Smooth muscle cell of the brain vasculature (primary cell): ENCODE results near the gene FAM210A.
"Not testable (repeated sequence)": the region's sequence is repeated elsewhere in the genome, so short reads cannot be mapped to it uniquely, and the experiment has no call there.

Experiments
- DNase-seq: peaks from one replicate; pipeline ENCODE4 v3.0.0-alpha.2; 2012; ENCODE audit warnings: low read depth, low spot score

The FAM210A gene

DNA sequence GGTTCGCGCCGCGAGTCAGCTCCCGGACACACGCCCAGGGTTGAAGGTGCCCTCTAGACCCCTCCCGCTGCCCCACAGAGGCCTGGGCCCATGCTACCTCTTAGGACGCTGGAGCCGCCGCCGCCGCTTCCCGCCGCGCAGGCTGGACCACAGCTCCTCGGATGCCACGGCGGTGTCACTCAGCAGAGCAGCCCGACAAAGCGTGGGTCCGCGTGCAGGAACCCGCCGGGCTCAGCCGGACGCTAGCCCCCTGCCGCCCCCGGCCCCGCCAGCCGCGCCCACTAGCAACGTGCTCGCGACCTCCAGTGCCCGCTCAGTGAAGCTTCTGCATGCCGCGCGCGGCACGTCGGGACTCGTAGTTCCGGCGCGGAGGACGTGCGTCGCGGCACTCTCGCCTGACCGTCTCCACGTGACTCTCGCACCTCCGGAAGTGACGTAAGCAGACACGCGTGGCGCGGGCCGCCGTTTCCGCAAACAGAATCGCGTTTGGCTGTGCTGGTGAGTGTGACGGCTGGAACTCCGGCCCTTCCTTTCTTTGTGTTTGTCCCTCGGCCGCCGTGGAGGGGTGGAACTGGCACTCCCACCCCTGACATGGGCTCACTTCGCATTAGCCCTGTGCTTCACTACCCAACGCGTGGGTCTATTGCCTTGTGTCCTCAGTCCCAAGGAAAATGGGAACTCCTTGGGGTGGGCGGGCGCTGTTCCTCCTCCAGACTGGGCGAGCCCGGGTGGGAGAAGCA is at the start of gene FAM210A, which contains the start of gene RNMT:
Gene FAM210A, minus strand, starts transcription at position 327 of the 740 bp plus-strand sequence. CDS start 44,481 bp downstream, outside the sequence.
Gene RNMT, plus strand, starts transcription at position 442 of the 740 bp plus-strand sequence. CDS start 4,845 bp downstream, outside the sequence.
- peak; percentile 86 for DNase-seq

DNA sequence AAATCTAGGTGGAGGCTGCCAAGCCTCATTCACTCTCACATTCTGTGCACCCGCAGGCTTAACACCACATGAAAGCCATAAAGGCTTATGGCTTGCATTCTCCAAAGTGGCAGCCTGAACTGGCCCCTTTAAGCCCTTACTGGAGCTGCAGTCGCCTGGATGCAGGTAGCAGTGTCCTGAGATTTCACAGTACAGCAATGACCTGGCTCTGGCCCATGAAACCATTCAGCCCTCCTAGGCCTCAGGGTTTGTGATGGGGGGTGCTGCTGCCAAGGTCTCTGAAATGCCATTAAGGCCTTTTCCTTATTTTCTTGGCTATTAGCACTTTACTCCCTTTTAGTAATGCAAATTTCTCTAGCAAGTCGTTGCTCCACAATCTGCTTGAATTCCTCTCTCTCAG is 48.7 kb upstream of the FAM210A start:
- no peak for DNase-seq

DNA sequence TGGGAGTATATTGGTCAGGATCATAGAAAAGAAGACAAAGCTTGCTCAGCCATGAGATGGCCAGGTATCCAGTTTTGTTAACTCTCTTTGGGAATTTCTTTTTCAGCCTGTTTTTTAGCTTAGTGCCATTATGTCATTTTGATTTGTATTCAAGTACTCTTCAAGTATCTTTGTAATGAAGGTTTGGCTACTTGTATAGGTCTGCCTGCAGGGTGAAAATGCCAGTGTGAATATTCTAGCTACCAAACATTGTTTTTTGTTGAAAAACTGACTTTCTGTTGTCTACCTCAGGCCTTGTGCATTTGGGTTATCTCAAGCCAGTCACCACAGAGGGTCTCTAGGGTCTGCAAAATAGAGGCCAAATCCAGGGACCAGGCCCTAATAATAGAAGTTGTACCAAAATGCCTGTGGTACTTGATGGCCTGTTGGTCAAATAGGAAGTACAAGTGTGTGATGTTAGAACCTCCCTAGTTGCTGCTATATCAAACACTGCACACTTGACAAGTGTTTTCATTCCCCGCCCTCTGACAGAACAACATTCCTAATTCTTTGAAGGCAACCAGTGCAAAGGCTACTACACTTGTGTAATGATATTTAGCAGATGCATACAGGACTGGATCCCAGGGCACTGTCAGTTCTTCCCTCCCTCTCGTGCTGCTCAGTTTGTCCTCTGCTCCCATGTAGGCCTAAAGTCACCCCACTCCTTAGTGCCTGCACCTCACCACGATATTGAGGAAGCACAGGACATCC is 36.5 kb upstream of the FAM210A start:
- DNase-seq = no peak

- DNase-seq = no peak
These were observed 33.7 kb upstream of the FAM210A start for GRCh38 chr18:13760047-13760446.

- no peak for DNase-seq
These were observed 32.3 kb upstream of the FAM210A start for GRCh38 chr18:13758622-13759021.

- DNase-seq = no peak
These were observed 30.3 kb upstream of the FAM210A start for GRCh38 chr18:13756671-13757070.

DNA sequence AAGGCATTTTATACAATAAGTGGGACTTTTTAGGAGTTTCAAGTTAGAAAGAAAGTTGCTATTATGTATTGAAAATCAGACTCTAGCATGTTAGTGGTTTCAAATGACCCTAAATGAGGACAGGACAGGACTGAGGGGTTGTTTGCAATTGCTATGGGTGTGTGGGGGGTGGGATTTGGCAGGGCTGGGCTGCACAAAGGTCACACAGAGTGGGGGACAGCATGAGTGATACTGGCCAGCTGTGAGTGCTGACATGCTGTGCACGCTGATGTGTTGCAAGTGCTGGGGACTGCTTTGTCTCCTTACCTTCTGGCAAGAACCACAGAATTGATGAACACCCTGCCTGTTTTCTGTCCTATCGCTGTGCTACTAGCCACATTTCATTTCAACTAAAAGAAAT is 29.9 kb upstream of the FAM210A start:
- DNase-seq = no peak

DNA sequence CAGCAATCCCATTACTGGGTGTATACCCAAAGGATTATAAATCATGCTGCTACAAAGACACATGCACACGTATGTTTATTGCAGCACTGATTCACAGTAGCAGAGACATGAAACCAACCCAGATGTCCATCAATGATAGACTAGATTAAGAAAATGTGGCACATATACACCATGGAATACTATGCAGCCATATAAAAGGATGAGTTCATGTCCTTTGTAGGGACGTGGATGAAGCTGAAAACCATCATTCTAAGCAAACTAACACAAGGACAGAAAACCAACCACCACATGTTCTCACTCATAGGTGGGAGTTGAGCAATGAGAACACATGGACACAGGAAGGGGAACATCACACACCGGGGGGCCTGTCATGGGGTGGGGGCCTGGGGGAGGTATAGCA is 25.2 kb upstream of the FAM210A start:
- not testable (repeated sequence) for DNase-seq

GRCh38 chr18:13746633-13747032 is 20.3 kb upstream of the FAM210A start:
- no peak for DNase-seq

GRCh38 chr18:13745696-13746095 is 19.3 kb upstream of the FAM210A start:
- no peak for DNase-seq

GRCh38 chr18:13735681-13736080 is 9.3 kb upstream of the FAM210A start:
- DNase-seq = no peak

DNA sequence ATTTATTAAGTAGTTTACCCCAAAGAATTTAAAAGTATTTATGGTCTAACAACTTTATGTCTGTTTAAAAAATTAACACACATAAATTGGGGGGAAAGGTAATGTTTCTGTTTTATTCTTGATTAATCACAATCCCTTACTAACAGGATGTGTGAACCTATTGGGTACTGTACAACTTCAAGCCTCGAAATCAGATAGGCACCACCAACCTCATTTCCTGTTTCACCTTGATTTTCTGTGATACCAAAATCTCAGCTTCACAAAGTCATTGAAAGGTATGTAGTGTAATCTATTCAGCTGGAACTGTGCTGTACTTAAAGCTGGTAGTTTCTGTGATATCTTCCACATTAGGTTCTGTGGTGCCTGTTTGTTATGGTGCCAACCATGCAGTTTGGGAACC is 4.1 kb upstream of the FAM210A start:
- no peak for DNase-seq

GRCh38 chr18:13726972-13727331 is 594 bp upstream of the FAM210A start:
- no peak for DNase-seq

DNA sequence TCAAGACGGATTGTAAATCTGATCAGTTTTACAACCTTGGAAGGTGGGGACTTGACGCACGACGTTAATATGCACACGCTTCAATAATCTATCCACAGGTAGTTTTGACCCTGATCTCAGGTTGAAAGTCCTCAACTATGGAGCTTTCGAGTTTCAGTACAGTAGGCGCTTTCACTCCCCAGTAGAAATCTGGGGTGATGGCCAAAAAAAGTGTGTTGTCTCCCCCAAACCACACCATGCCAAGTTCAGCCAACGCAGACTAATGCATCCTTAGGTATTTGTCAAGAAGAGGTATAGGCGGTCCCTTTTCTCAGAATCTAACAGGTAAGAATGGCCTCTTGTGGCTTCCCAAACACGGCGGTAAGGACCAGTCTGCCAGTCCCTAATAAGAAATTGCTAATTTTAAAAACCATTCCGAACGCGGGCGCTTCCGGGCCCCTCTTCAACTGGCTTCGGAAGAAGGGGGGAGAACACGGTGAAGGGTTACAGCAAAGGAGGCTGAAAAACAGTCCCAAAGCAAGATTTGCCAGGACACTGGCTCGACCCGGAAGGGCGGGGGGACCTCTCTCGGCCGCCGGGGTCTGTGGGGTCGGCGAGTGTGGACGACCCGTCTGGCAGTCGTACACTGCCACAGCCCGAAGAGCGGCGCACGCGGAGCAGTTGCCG is 659 bp downstream of the FAM210A start:
- no peak for DNase-seq

DNA sequence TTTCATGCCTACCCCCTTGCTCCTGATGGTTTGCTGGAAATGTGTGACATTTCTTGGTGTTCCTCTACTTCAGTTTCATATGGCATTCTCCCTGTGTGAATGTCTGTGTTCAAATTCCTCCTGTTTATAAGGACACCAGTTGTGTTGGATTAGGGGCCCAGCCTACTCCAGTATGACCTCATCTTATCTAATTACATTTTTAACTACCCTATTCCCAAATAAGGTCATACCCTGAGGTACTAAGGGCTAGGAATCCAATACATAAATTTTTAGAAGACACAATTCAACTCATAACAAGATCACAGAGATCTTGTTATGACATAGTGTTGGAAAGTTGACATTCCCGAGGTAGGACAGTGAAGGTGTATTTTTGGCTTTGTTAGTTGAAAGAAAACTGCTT is 5.5 kb downstream of the FAM210A start:
- DNase-seq = no peak

DNA sequence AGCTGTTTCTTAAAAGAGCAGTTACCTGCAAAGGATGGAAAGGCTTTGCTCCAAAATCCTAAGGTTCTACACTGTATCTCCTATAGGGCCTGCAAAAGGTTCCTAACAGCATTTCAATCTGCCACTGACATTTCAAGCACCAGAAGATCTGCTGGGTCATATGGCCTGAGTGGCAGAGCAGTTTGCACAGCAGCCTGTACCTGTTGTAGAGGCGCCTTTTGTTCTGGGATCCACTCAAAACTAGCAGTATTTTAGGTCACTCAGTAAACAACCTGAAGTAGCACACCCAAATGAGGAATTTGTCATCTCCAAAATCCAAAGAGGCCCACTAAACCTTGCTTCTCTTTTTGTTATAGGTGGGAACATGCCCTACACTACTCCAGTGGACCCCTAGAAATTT is 6.2 kb downstream of the FAM210A start:
- no peak for DNase-seq

DNA sequence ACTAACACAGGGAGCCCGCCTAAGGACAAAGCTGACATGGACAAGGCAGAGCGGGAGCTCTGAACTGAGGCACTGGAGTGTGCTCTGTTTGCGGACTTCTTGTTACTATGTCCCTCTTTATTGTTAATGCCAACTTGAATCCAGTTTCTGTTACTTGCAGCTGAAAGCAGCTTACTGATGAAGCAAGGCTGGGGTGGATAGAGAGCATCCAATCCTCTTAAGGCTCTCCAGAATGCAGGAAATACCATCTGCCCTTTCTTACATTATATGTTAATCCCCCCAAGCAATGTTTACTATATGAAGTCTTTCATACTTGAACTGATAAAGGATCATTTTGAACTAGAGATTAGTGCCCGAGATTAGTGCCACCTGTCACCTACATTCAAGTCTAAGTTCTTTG is 9.4 kb downstream of the FAM210A start:
- no peak for DNase-seq

DNA sequence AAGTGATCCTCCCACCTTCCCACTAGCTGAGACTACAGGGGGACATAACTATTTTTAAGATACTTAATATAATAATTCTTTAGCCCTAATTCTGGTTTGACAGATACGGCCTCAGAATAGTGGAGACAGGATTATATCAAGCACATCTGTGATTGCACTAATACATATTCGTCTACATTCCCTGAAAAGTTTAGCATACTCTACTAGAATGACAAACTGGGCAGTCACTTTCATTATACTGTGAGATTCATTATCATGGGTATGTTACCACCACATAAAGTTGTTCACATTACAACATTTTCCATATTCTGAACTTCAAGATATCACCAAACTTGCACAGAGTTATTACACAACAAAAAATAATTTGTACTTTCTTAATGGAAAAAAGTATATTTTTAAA is 11.0 kb downstream of the FAM210A start:
- DNase-seq = no peak

DNA sequence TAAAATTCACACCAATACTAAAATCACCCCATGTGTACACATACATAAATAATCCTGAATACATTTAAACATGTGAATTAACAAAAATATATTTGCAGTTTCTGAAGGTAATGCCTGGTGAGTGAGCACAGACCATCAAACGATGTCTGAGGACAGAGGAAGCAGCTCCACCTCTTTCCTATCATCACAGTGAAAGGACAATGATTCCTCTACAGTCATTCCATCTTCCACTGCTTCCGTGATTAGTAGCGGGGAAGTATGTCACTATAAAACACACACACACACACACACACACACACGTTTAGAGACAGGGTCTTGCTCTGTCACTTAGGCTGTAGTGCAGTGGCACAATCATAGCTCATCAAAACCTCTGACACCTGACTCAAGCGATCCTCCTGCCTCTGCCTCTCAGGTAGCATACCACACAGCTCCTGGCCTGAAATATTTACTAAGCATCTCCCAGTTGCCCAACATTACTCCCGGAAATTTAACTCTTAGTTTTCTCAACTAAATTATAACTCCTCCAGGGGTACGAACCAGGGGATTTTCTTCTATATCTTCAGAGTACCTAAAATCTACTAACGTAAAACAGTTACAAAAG is 12.8 kb downstream of the FAM210A start:
- no peak for DNase-seq

DNA sequence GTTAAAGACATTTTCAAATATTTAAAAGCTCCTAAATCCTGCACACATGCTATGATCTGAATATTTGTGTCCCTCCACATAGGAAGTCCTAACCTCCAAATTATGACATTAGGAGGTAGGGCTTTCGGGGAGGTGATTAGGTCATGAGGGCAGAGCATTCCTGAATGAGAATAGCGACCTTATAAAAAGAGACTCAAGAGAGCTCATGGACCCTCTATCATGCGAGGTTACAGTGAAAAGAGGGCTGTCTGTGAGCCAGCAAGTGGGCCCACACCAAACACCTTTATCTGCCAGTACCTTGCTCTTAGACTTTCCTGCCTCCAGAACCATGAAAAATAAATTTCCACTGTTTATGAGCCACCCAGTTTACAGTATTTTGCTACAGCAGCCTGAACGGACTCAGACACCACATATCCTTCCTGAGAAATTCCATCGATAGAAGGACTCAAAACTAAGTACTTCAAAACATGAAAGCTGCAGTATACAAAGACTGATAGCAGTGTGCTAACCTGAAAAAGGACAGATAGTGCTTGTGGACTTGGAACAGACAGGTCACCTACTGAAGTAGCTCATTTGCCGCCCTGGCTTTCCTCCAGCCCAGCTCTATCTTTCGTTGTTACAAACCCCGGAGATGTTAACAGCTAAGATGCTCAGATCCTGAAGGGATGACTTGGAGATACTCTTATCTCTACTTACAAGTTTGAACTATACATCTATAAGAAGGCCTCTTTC is 13.8 kb downstream of the FAM210A start:
- no peak for DNase-seq

DNA sequence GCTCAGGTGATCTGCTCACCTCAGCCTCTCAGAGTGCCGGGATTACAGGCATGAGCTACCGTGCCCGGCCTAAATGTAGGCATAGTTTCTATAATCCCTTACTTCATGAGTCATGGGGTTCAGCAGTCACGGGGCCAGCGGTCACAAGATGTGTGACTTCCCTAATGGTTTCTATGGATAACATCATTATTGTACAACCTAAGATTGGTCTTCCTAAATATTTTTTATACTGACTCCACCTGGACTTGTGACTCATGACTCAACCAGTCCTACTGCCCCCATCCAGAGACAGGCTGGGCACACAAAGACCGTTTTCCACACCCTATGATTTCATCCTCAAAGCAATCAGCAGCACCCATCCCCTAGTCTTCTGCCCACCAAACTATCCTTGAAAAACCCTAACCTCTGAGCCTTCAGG is 15.9 kb downstream of the FAM210A start:
- no peak for DNase-seq
